Measurements from ENCODE around the gene SLC4A1AP.
A peak's percentile ranks its signal among the peaks of the same experiment; 100 is the strongest.

The SLC4A1AP gene

DNA sequence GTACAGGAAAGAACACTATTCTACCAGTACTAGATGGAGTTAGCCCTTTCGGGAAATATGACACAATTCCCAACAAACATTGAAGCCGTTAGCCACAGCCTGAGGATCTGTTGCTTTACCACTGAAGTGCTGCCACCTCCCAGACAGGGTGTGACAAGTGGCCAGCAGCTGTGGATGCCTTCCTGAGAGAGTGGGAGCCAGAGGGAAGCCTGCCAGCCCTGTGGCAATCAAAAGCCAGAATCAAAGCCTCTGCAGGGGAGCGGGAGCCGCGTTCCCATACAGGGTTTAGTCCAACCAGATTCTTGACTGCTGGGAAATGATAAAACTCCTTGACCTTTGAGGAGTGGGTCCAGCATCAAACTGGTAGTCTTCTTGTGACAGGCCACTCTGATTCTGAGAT, 38.0 kb downstream of the SLC4A1AP start:
- no peak for TF ChIP-seq POLR2AphosphoS5 (IDR thresholded peaks at IDR 0.05; ENCODE audit: low read depth, low read length)
- TF ChIP-seq FOXP2 (optimal IDR thresholded peaks at IDR 0.05; ENCODE audit: borderline replicate concordance, extremely low read depth, extremely low read length, insufficient read depth) = no peak
- TF ChIP-seq TAF1 (IDR thresholded peaks at IDR 0.05; ENCODE audit: borderline replicate concordance, insufficient read depth, low read length) = no peak
- TF ChIP-seq, protein P1, sequence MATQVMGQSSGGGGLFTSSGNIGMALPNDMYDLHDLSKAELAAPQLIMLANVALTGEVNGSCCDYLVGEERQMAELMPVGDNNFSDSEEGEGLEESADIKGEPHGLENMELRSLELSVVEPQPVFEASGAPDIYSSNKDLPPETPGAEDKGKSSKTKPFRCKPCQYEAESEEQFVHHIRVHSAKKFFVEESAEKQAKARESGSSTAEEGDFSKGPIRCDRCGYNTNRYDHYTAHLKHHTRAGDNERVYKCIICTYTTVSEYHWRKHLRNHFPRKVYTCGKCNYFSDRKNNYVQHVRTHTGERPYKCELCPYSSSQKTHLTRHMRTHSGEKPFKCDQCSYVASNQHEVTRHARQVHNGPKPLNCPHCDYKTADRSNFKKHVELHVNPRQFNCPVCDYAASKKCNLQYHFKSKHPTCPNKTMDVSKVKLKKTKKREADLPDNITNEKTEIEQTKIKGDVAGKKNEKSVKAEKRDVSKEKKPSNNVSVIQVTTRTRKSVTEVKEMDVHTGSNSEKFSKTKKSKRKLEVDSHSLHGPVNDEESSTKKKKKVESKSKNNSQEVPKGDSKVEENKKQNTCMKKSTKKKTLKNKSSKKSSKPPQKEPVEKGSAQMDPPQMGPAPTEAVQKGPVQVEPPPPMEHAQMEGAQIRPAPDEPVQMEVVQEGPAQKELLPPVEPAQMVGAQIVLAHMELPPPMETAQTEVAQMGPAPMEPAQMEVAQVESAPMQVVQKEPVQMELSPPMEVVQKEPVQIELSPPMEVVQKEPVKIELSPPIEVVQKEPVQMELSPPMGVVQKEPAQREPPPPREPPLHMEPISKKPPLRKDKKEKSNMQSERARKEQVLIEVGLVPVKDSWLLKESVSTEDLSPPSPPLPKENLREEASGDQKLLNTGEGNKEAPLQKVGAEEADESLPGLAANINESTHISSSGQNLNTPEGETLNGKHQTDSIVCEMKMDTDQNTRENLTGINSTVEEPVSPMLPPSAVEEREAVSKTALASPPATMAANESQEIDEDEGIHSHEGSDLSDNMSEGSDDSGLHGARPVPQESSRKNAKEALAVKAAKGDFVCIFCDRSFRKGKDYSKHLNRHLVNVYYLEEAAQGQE (IDR thresholded peaks at IDR 0.05; ENCODE audit: insufficient read depth in 1 of 2, low read depth in 2 of 2, low read length in 2 of 2) = no peak
- no peak for TF ChIP-seq SIN3A (IDR thresholded peaks at IDR 0.05; ENCODE audit: borderline replicate concordance, insufficient read depth, low read length)

DNA sequence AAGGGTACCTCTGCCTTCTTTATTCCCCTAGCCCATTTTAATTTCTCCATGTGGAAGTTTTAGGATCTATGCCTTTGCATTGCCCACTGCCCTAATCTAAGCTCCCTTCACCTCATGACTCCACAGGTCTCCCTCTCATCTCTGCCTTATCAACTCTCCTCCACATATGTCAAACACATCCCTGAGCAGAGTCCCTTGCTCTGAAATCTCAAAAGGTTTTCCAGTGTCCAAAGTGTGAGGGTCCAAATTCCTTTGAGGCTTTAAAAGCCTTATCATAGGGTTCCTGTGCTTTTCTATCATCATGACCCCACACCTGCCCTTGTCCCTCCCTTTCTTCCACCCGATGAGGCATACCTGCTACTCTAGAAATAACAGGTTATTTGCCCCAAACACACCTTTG, 38.6 kb downstream of the SLC4A1AP start:
- TF ChIP-seq SIN3A (IDR thresholded peaks at IDR 0.05; ENCODE audit: borderline replicate concordance, insufficient read depth, low read length) (no peak), POLR2AphosphoS5 (IDR thresholded peaks at IDR 0.05; ENCODE audit: low read depth, low read length) (no peak), TAF1 (IDR thresholded peaks at IDR 0.05; ENCODE audit: borderline replicate concordance, insufficient read depth, low read length) (no peak), FOXP2 (optimal IDR thresholded peaks at IDR 0.05; ENCODE audit: borderline replicate concordance, extremely low read depth, extremely low read length, insufficient read depth) (no peak)
- TF ChIP-seq, protein P1 (IDR thresholded peaks at IDR 0.05; ENCODE audit: insufficient read depth in 1 of 2, low read depth in 2 of 2, low read length in 2 of 2) = no peak

DNA sequence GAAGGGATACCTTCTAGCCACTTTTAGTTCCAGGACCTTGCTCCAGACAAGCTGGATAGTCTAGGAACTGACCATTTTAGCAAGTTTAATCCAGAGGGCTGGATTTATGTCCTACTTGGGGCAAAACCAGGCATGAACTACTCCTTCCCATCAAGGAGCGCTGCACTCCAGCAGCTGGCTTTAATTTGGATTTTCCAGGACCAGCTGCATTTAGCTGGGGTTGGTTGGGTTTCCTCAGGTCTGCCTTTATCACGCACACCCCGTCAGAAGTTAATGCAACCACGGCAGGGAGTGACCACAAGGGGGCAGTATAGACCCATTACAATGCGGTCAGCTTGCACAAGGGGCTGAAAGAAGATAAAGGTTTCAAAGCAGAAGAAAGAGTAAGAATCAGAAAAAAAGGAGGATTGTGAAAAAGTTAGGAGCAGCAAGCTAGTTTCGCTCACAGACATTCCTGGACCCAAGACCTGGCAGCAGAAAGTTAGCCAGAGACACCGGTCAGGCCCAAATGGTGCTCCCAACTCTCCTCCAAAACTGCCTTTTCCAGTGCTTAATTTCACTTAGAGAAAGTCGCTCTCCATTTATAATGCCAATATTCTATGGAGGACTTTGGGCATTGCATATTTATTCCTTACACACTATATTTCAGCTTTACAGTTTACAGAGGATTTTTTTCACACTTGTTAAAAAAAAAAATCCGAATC, 40.1 kb downstream of the SLC4A1AP start:
- TF ChIP-seq SIN3A (IDR thresholded peaks at IDR 0.05; ENCODE audit: borderline replicate concordance, insufficient read depth, low read length) (no peak), FOXP2 (optimal IDR thresholded peaks at IDR 0.05; ENCODE audit: borderline replicate concordance, extremely low read depth, extremely low read length, insufficient read depth) (no peak)

DNA sequence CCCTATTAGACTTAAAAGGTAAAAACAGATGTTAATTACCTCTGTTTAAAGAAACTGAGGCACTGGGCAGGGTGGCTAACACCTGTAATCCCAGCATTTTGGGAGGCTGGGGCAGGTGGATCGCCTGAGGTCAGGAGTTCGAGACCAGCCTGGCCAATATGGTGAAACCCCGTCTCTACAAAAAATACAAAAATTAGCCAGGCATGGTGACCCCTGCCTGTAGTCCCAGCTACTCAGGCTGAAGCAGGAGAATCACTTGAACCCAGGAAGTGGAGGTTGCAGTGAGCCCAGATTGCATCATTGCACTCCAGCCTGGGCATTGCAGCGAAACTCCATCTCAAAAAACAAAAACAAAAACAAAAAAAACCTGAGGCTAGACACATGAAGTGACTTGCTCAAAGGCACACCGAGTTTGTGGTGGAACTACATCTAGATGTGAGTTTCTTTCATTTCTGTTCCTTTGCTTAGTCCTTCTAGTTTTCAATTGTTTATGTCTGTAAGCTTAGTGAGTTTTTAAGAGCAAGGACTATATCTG, 40.7 kb downstream of the SLC4A1AP start:
- TF ChIP-seq, protein P1 (IDR thresholded peaks at IDR 0.05; ENCODE audit: insufficient read depth in 1 of 2, low read depth in 2 of 2, low read length in 2 of 2) = no peak
- TF ChIP-seq FOXP2 (optimal IDR thresholded peaks at IDR 0.05; ENCODE audit: borderline replicate concordance, extremely low read depth, extremely low read length, insufficient read depth) = no peak

DNA sequence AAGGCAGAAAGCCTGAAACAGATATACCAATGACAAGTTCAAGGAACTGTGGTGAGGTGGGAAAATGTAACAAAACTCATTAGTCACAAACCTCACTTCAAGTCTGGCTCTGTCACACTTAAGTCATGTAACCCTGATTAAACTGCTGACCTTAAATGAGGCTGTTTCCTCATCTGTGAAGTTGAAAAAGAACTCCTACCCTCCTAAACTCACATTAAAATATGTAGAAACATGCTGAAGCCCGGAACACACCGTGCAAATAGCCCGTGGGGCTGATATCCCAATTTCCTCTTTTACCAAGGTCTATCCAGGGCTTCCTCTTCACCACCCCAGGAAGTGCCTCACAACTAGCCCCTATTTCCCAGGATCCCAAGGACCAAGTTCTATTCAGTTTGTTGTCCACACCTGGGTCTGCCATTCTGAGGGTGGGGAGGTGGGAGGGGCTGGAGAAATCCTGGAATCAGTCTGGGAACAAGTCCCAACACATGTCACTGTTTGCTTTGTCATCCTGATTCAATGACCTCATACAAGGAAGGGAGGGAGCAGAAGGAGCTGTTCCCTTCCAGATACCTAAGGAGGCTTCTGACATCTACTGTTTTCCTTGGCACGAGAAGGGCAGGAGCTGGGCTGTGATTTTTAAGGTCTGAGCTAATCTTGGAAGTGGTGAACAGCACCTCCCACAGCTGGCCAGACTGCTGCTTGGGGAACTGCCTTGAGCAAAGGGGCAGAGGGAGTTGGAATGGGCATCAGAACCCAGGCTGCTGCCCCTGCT, 42.3 kb downstream of the SLC4A1AP start:
- TF ChIP-seq TAF1 (IDR thresholded peaks at IDR 0.05; ENCODE audit: borderline replicate concordance, insufficient read depth, low read length) = no peak
- no peak for TF ChIP-seq SIN3A (IDR thresholded peaks at IDR 0.05; ENCODE audit: borderline replicate concordance, insufficient read depth, low read length)
- no peak for TF ChIP-seq POLR2AphosphoS5 (IDR thresholded peaks at IDR 0.05; ENCODE audit: low read depth, low read length)
- TF ChIP-seq, protein P1 (IDR thresholded peaks at IDR 0.05; ENCODE audit: insufficient read depth in 1 of 2, low read depth in 2 of 2, low read length in 2 of 2) = 0 out of 4 replicates have a peak, but pooled peaks of 1 of the 2 experiments have one; percentile 5
